ENCODE measurements around the gene TTLL11. TPM values are rescaled to one million over a fixed set of nuclear protein-coding genes. Genes with fewer than 3 reads are reported as not detected.
A peak's percentile ranks its signal among the peaks of the same experiment; 100 is the strongest.

The TTLL11 gene
- total RNA-seq, 4 donors from 2014 or later, result 9.1 to 47.4 (median 11.3) TPM

- Histone ChIP-seq H3K9me3 (no peaks in the 10 kb centered on the region), H3K36me3 (no peaks in the 10 kb centered on the region), H3K27ac (peak overlapping the region; percentile 47 to 69 (median 68)), H3K4me1 (peaks cover 0 to 17% (median 3%) of the 10 kb centered on the region in 4 donors), H3K27me3 (no peaks in the 10 kb centered on the region), H3K4me3 (no peak overlapping the region)
- intact Hi-C loops (cut with DNase I; ENCODE audit: low total_unique reads) (no loop called here), in situ Hi-C loops (cut with MboI; ENCODE audit: low pct_ligation_motif_present in 1 of 4, low pct_unique_long_range_greater_than_20kb in 1 of 4, low sequenced_read_pairs in 3 of 4) (no loop called here)
- WGBS, 2 donors (ENCODE audit: low coverage in 1 of 2), result 60 to 79% methylated on average over 1 to 6 of the region's 6 CpGs
- DNase-seq, result peak; percentile 58
- no peak for TF ChIP-seq POLR2A (IDR thresholded peaks at IDR 0.05)
- TF ChIP-seq CTCF (IDR thresholded peaks at IDR 0.05), result no peak
- TF ChIP-seq POLR2AphosphoS5 (IDR thresholded peaks at IDR 0.05), result no peak
- TF ChIP-seq EP300 (IDR thresholded peaks at IDR 0.05; ENCODE audit: low read depth), result no peak
Observed at GRCh38 chr9:121914017-121914595, 179.0 kb downstream of the TTLL11 start.

DNA sequence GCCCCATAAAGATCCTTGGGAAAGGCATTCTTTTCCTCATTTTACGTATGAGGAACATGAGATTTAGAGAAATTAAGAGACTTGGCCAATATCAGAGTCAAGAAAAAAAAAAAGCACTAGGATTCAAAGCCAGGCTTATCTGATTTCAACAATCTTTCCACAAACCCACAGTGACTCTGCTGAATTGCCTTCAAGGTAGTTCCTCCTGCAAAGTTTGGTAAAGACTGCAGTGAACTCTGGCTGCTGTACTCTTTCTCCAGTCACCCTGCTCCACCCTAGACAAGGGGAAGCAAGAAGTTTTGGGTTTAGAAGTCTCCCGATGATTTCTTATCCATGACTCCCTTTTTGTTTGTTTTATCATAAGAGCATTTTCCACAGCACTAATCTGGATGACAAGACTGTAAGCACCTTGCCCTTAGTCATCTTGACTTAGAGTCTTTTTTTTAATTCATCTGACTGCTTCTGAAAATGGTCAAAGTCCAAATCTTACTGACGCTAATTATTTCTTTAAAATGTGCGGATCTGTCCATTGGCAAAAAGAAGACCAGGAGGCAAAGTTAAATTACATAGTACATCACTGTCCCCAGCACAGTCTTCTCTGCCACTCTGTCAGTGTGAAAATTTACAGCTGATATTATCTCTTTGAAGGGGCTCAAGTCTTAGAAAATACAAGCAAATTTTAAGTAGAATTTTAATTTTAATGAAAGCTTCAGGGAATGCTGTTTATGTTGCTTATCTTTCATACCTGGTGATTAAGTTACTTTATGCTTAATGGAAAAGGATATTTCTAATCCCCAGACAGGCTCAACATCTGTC lies 180.1 kb downstream of the TTLL11 start:
- 52 to 62% methylated on average over 4 of the region's 4 CpGs for WGBS, 2 donors (ENCODE audit: low coverage in 1 of 2)
- H3K9me3 ChIP-seq, result no peaks in the 10 kb centered on the region
- peak overlapping the region in 2 of 4 donors; percentile 67 to 69 for H3K27ac ChIP-seq
- no peaks in the 10 kb centered on the region for H3K27me3 ChIP-seq
- in situ Hi-C loops (cut with MboI; ENCODE audit: low pct_ligation_motif_present in 1 of 4, low pct_unique_long_range_greater_than_20kb in 1 of 4, low sequenced_read_pairs in 3 of 4), result no loop called here
- H3K36me3 ChIP-seq, result no peaks in the 10 kb centered on the region
- H3K4me1 ChIP-seq, result peaks cover 0 to 17% (median 3%) of the 10 kb centered on the region in 4 donors
- no peak for DNase-seq
- intact Hi-C loops (cut with DNase I; ENCODE audit: low total_unique reads), result no loop called here
- no peak for TF ChIP-seq POLR2AphosphoS5 (IDR thresholded peaks at IDR 0.05)
- TF ChIP-seq CTCF (IDR thresholded peaks at IDR 0.05), result no peak
- no peak for TF ChIP-seq POLR2A (IDR thresholded peaks at IDR 0.05)
- no peak for TF ChIP-seq EP300 (IDR thresholded peaks at IDR 0.05; ENCODE audit: low read depth)
- no peak overlapping the region for H3K4me3 ChIP-seq

- TF ChIP-seq POLR2A (IDR thresholded peaks at IDR 0.05), result no peak
- no peak for TF ChIP-seq EP300 (IDR thresholded peaks at IDR 0.05; ENCODE audit: low read depth)
- no peak for TF ChIP-seq CTCF (IDR thresholded peaks at IDR 0.05)
- TF ChIP-seq POLR2AphosphoS5 (IDR thresholded peaks at IDR 0.05), result no peak
- Histone ChIP-seq H3K36me3 (no peaks in the 10 kb centered on the region), H3K9me3 (no peaks in the 10 kb centered on the region), H3K4me1 (peaks cover 0 to 17% (median 3%) of the 10 kb centered on the region in 4 donors), H3K4me3 (no peak overlapping the region), H3K27me3 (no peaks in the 10 kb centered on the region), H3K27ac (no peak overlapping the region)
- intact Hi-C loops (cut with DNase I; ENCODE audit: low total_unique reads), result no loop called here
- 57 to 75% methylated on average over 4 of the region's 4 CpGs for WGBS, 2 donors (ENCODE audit: low coverage in 1 of 2)
- no peak for DNase-seq
- in situ Hi-C loops (cut with MboI; ENCODE audit: low pct_ligation_motif_present in 1 of 4, low pct_unique_long_range_greater_than_20kb in 1 of 4, low sequenced_read_pairs in 3 of 4), result no loop called here
Observed at GRCh38 chr9:121910491-121911040, 182.5 kb downstream of the TTLL11 start.

GRCh38 chr9:121909111-121909510 lies 184.0 kb downstream of the TTLL11 start:
- intact Hi-C loops (cut with DNase I; ENCODE audit: low total_unique reads), result no loop called here
- Histone ChIP-seq H3K9me3 (no peaks in the 10 kb centered on the region), H3K27me3 (no peaks in the 10 kb centered on the region), H3K36me3 (no peaks in the 10 kb centered on the region), H3K4me3 (no peak overlapping the region), H3K27ac (no peak overlapping the region), H3K4me1 (peaks cover 0 to 13% (median 0%) of the 10 kb centered on the region in 4 donors)
- TF ChIP-seq POLR2AphosphoS5 (IDR thresholded peaks at IDR 0.05) (no peak), CTCF (IDR thresholded peaks at IDR 0.05) (no peak), POLR2A (IDR thresholded peaks at IDR 0.05) (no peak), EP300 (IDR thresholded peaks at IDR 0.05; ENCODE audit: low read depth) (no peak)
- 67 to 74% methylated on average over 3 to 5 of the region's 5 CpGs for WGBS, 2 donors (ENCODE audit: low coverage in 1 of 2)
- in situ Hi-C loops (cut with MboI; ENCODE audit: low pct_ligation_motif_present in 1 of 4, low pct_unique_long_range_greater_than_20kb in 1 of 4, low sequenced_read_pairs in 3 of 4), result no loop called here
- no peak for DNase-seq

All from transverse colon (tissue), 4 donors.